Measurements from ENCODE around the gene AOX1. TPM values are rescaled to one million over a fixed set of nuclear protein-coding genes. Genes with fewer than 3 reads are reported as not detected.

The AOX1 gene
- total RNA-seq, 3 donors from 2014 or later = 1.9 to 33.9 (median 17.8) TPM

- Histone ChIP-seq H3K9me3 (no peaks in the 10 kb centered on the region), H3K36me3 (ENCODE audit: low read depth) (no peaks in the 10 kb centered on the region), H3K4me1 (ENCODE audit: low read depth) (no peaks in the 10 kb centered on the region), H3K4me3 (no peak overlapping the region)
- TF ChIP-seq CTCF (IDR thresholded peaks at IDR 0.05) = no peak
- intact Hi-C loops (cut with DNase I, micrococcal nuclease) = no loop called here
- DNase-seq (no peak), ATAC-seq (no peak)
Observed at GRCh38 chr2:200687922-200688920, 102.4 kb downstream of the AOX1 start.

GRCh38 chr2:200689115-200689514 is 103.3 kb downstream of the AOX1 start:
- intact Hi-C loops (cut with DNase I, micrococcal nuclease) = no loop called here
- Histone ChIP-seq H3K4me3 (no peak overlapping the region), H3K36me3 (ENCODE audit: low read depth) (no peaks in the 10 kb centered on the region), H3K4me1 (ENCODE audit: low read depth) (no peaks in the 10 kb centered on the region), H3K9me3 (no peaks in the 10 kb centered on the region)
- no peak for TF ChIP-seq CTCF (IDR thresholded peaks at IDR 0.05)
- ATAC-seq (no peak), DNase-seq (no peak)

- H3K9me3 ChIP-seq = no peaks in the 10 kb centered on the region
- H3K4me3 ChIP-seq = no peak overlapping the region
- DNase-seq (no peak), ATAC-seq (no peak)
- H3K36me3 ChIP-seq (ENCODE audit: low read depth) = no peaks in the 10 kb centered on the region
- intact Hi-C loops (cut with DNase I, micrococcal nuclease) = no loop called here
- no peak for TF ChIP-seq CTCF (IDR thresholded peaks at IDR 0.05)
- H3K4me1 ChIP-seq (ENCODE audit: low read depth) = no peaks in the 10 kb centered on the region
Observed at GRCh38 chr2:200693836-200694470, 108.1 kb downstream of the AOX1 start.

GRCh38 chr2:200695191-200695590 is 109.4 kb downstream of the AOX1 start:
- H3K9me3 ChIP-seq = no peaks in the 10 kb centered on the region
- intact Hi-C loops (cut with DNase I, micrococcal nuclease) = no loop called here
- DNase-seq = no peak
- H3K4me3 ChIP-seq = no peak overlapping the region
- H3K4me1 ChIP-seq (ENCODE audit: low read depth) = no peaks in the 10 kb centered on the region
- no peak for TF ChIP-seq CTCF (IDR thresholded peaks at IDR 0.05)
- H3K36me3 ChIP-seq (ENCODE audit: low read depth) = no peaks in the 10 kb centered on the region
- ATAC-seq = no peak

GRCh38 chr2:200695601-200696000 is 109.8 kb downstream of the AOX1 start:
- intact Hi-C loops (cut with DNase I, micrococcal nuclease) = no loop called here

More at GRCh38 chr2:200695601-200696000, 109.8 kb downstream of the AOX1 start:
- no peak overlapping the region for H3K4me3 ChIP-seq
- H3K36me3 ChIP-seq (ENCODE audit: low read depth) = no peaks in the 10 kb centered on the region
- TF ChIP-seq CTCF (IDR thresholded peaks at IDR 0.05) = no peak
- ATAC-seq (no peak), DNase-seq (no peak)
- H3K4me1 ChIP-seq (ENCODE audit: low read depth) = no peaks in the 10 kb centered on the region
- H3K9me3 ChIP-seq = no peaks in the 10 kb centered on the region

Data from mucosa of descending colon (tissue), 3 donors.